Endothelial cell of umbilical vein (primary cell): ENCODE data around the gene PSMD9. TPM values are rescaled to one million over a fixed set of nuclear protein-coding genes. Genes with fewer than 3 reads are reported as not detected.

Source experiments
- BruUV-seq: library from RNA; stranded (reverse); fragments of 400-500 nt; replicated peaks from 2 replicates; lab custom pipeline; 2021; lab: Mats Ljungman, UMichigan
- CTCF ChIA-PET: fragments of 300-600, 350-600 bp; sonication (Branson Sonifier 250); formaldehyde crosslinking; loops from one replicate; lab custom pipeline; 2021; ENCODE audit warnings: antibody characterized with exemption, inconsistent platforms; lab: Charles Lee
- POLR2A ChIA-PET: fragments of 300-600, 350-600 bp; sonication (Branson Sonifier 250); formaldehyde crosslinking; loops from one replicate; lab custom pipeline; 2021; ENCODE audit warnings: antibody characterized with exemption, inconsistent platforms; lab: Charles Lee
- DNase-seq: peaks from one replicate; pipeline ENCODE4 v3.0.0-alpha.2; 2011; ENCODE audit warnings: low read depth, low spot score
- FAIRE-seq: peaks from 2 replicates; lab custom pipeline; 2011; peaks lifted over from hg19 to GRCh38; lab: Jason Lieb, UNC
- H2AFZ ChIP-seq: 2 replicates; pipeline ENCODE4 v1.6.0; 2012; ENCODE audit warnings: low read depth, low read length, control low read depth, inconsistent platforms
- H3K27ac ChIP-seq: 2 replicates; pipeline ENCODE4 v1.5.1; 2011; ENCODE audit warnings: low read depth, mild to moderate bottlenecking, control low read depth, low read length, moderate library complexity; ENCODE audit not compliant: insufficient read depth
- H3K27me3 ChIP-seq, 2 experiments: 2 replicates each; pipeline versions ENCODE4 v1.6.0 to v1.6.1; 2011; ENCODE audit warnings: low read length in 2 of 2, mixed read lengths in 1 of 2; ENCODE audit not compliant: control insufficient read depth in 2 of 2, insufficient read depth in 2 of 2
- H3K36me3 ChIP-seq, 2 experiments: 2 replicates in 1 of 2; 3 replicates in 1 of 2; pipeline ENCODE4 v1.5.1; 2011; ENCODE audit warnings: low read length in 2 of 2, mild to moderate bottlenecking in 1 of 2, moderate library complexity in 1 of 2; ENCODE audit not compliant: control insufficient read depth in 2 of 2, insufficient read depth in 2 of 2; ENCODE audit errors: extremely low read depth in 1 of 2
- H3K4me1 ChIP-seq: 3 replicates; pipeline ENCODE4 v1.5.1; 2011; ENCODE audit warnings: mild to moderate bottlenecking, low read length; ENCODE audit not compliant: control insufficient read depth, insufficient read depth; ENCODE audit errors: extremely low read depth
- H3K4me2 ChIP-seq: 2 replicates; pipeline ENCODE4 v1.6.1; 2011; ENCODE audit warnings: low read length, control low read depth, mixed read lengths; ENCODE audit not compliant: insufficient read depth
- H3K4me3 ChIP-seq, 3 experiments: fragments of 200-600 bp in 1 of 3; sonication (generic), shearing (Covaris generic) in 1 of 3; replicated peaks in 1 of 3; 2 replicates each; pipeline ENCODE4 v1.5.1; 2011 to 2016; ENCODE audit warnings: control low read depth in 3 of 3, low read length in 3 of 3, mild to moderate bottlenecking in 2 of 3, inconsistent platforms in 1 of 3, low read depth in 1 of 3, moderate library complexity in 1 of 3; ENCODE audit not compliant: insufficient read depth in 1 of 3
- H3K79me2 ChIP-seq: 2 replicates; pipeline ENCODE4 v1.6.0; 2012; ENCODE audit warnings: low read length, inconsistent platforms; ENCODE audit not compliant: control insufficient read depth, insufficient read depth
- H3K9ac ChIP-seq: replicated peaks from 2 replicates; pipeline ENCODE3; 2011; ENCODE audit warnings: low read length, control low read depth; ENCODE audit not compliant: insufficient read depth; ENCODE audit errors: extremely low read depth
- H3K9me1 ChIP-seq: replicated peaks from 3 replicates; pipeline ENCODE4 v1.6.0; 2011; ENCODE audit warnings: mild to moderate bottlenecking, low read length; ENCODE audit not compliant: control insufficient read depth, insufficient read depth; ENCODE audit errors: extremely low read depth
- H3K9me3 ChIP-seq: replicated peaks from 2 replicates; pipeline ENCODE4 v1.5.1; 2012; ENCODE audit warnings: low read length, inconsistent platforms; ENCODE audit not compliant: control insufficient read depth, insufficient read depth
- H4K20me1 ChIP-seq: replicated peaks from 2 replicates; pipeline ENCODE3; 2011; ENCODE audit warnings: mild to moderate bottlenecking, low read length; ENCODE audit not compliant: control insufficient read depth, insufficient read depth; ENCODE audit errors: extremely low read depth
- EZH2 ChIP-seq: IDR thresholded peaks from 2 replicates; pipeline ENCODE4 v1.6.1; 2012; ENCODE audit warnings: borderline replicate concordance, low read depth, mild to moderate bottlenecking, moderate library complexity, low read length, inconsistent platforms; ENCODE audit not compliant: severe bottlenecking
- FOS ChIP-seq: IDR thresholded peaks from 2 replicates; pipeline ENCODE4 v1.6.1; 2011; ENCODE audit warnings: mild to moderate bottlenecking, low read length, moderate library complexity, borderline replicate concordance; ENCODE audit not compliant: insufficient read depth
- GATA2 ChIP-seq: IDR thresholded peaks from 2 replicates; pipeline ENCODE4 v1.7.0; 2011; ENCODE audit warnings: low read depth, mild to moderate bottlenecking, moderate library complexity, mixed read lengths, low read length; ENCODE audit not compliant: insufficient read length, insufficient read depth
- JUN ChIP-seq: IDR thresholded peaks from 2 replicates; pipeline ENCODE4 v1.6.1; 2011; ENCODE audit warnings: borderline replicate concordance, low read depth; ENCODE audit not compliant: insufficient read length, insufficient read depth
- MYC ChIP-seq: IDR thresholded peaks from one replicate; pipeline ENCODE4 v1.6.1; 2011; ENCODE audit warnings: mild to moderate bottlenecking, low read depth, low read length
- POLR2A ChIP-seq: IDR thresholded peaks from 2 replicates; pipeline ENCODE4 v1.6.1; 2012; ENCODE audit warnings: low read depth, mild to moderate bottlenecking, control low read depth, low read length
- POLR2AphosphoS5 ChIP-seq: IDR thresholded peaks from 2 replicates; pipeline ENCODE4 v1.6.1; 2012; ENCODE audit warnings: low read depth, mild to moderate bottlenecking, control low read depth, low read length, moderate library complexity; ENCODE audit not compliant: insufficient read depth
- dilution Hi-C: fragments of 300-500 bp; cut with MboI; formaldehyde crosslinking; loops from one replicate; pipeline ENCODE4 v1.15.0; 2019; ENCODE audit warnings: low sequenced_read_pairs; ENCODE audit not compliant: extremely low pct_ligation_motif_present
- intact Hi-C: fragments of 100-400 bp; cut with micrococcal nuclease; formaldehyde crosslinking; loops from one replicate; pipeline ENCODE4 v1.10.0; 2022
- polyA plus RNA-seq, 4 experiments: library from polyadenylated mRNA; depleted of rRNA in 3 of 4; stranded (reverse) in 3 of 4; unstranded in 1 of 4; fragments of >200 nt; gene quantifications; 2 replicates each; pipeline versions ENCODE4 v1.2.1 to v1.2.3, GENCODE V29; 2011 to 2012; ENCODE audit warnings: missing spikeins in 1 of 4
- total RNA-seq: library from RNA; stranded (reverse); gene quantifications from 2 replicates; pipeline ENCODE4 v1.2.3, GENCODE V29; 2021
- TF ChIP-seq, protein P1 (sequence below), 2 donors: IDR thresholded peaks; 1 replicate in 1 of 2; 2 replicates in 1 of 2; pipeline ENCODE4 v1.5.1; 2011; ENCODE audit warnings: low read length in 2 of 2, mild to moderate bottlenecking in 2 of 2, moderate library complexity in 2 of 2, control low read depth in 1 of 2, inconsistent platforms in 1 of 2, low read depth in 1 of 2; ENCODE audit not compliant: insufficient read depth in 1 of 2; ENCODE audit errors: extremely low read depth in 1 of 2
- TF ChIP-seq, protein P2 (sequence below): IDR thresholded peaks from 2 replicates; pipeline ENCODE4 v1.6.1; 2011; ENCODE audit not compliant: insufficient read depth, insufficient read length

Gene PSMD9
- total and polyA plus RNA-seq, 2 donors (not counting 3 experiments of a cell fraction or from before 2014, with no cell fraction given), result 69.2 to 118 TPM

DNA sequence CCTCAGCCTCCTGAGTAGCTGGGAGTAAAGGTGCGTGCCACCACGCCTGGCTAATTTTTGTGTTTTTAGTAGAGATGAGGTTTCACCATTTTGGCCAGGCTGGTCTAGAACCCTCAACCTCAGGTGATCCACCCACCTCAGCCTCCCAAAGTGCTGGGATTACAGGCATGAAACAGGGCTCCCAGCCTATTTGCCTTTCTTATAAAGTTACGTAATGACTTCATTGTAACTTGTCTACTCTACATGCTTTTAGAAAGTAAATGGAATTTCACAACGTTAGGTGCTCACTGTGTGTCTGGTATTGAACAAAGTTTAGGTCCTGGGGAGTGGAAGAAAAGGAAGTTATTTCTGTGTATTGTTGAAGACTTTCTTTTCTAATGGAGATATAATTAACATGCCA, 42.3 kb downstream of the PSMD9 start:
- Histone ChIP-seq H2AFZ (no peak overlapping the region), H3K9me3 (no peaks in the 10 kb centered on the region), H3K9ac (no peak overlapping the region), H3K27ac (no peak overlapping the region), H3K4me1 (peaks cover 6% of the 10 kb centered on the region), H3K36me3 (no peaks in the 10 kb centered on the region), H3K4me3 (no peak overlapping the region), H3K9me1 (no peaks in the 10 kb centered on the region), H3K4me2 (no peak overlapping the region), H4K20me1 (no peaks in the 10 kb centered on the region), H3K27me3 (no peaks in the 10 kb centered on the region), H3K79me2 (no peaks in the 10 kb centered on the region)
- CTCF ChIA-PET, result no interaction called here
- POLR2A ChIA-PET, result no interaction called here
- TF ChIP-seq MYC, result no peak
- no peak for TF ChIP-seq EZH2
- TF ChIP-seq, protein P1, sequence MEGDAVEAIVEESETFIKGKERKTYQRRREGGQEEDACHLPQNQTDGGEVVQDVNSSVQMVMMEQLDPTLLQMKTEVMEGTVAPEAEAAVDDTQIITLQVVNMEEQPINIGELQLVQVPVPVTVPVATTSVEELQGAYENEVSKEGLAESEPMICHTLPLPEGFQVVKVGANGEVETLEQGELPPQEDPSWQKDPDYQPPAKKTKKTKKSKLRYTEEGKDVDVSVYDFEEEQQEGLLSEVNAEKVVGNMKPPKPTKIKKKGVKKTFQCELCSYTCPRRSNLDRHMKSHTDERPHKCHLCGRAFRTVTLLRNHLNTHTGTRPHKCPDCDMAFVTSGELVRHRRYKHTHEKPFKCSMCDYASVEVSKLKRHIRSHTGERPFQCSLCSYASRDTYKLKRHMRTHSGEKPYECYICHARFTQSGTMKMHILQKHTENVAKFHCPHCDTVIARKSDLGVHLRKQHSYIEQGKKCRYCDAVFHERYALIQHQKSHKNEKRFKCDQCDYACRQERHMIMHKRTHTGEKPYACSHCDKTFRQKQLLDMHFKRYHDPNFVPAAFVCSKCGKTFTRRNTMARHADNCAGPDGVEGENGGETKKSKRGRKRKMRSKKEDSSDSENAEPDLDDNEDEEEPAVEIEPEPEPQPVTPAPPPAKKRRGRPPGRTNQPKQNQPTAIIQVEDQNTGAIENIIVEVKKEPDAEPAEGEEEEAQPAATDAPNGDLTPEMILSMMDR (IDR thresholded peaks at IDR 0.05; ENCODE audit: extremely low read depth in 1 of 2, insufficient read depth in 1 of 2, low read depth in 1 of 2, low read length in 2 of 2), result no peak
- no peak for TF ChIP-seq GATA2
- TF ChIP-seq JUN, result no peak
- no peak for TF ChIP-seq FOS
- no peak for TF ChIP-seq POLR2AphosphoS5
- no peak for TF ChIP-seq POLR2A
- TF ChIP-seq, protein P2, sequence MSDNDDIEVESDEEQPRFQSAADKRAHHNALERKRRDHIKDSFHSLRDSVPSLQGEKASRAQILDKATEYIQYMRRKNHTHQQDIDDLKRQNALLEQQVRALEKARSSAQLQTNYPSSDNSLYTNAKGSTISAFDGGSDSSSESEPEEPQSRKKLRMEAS, result no peak
- intact Hi-C loops (no loop called here), dilution Hi-C loops (no loop called here)
- DNase-seq (no peak), FAIRE-seq (no peak)
- BruUV-seq, result no TSS peak
